H9 (cell line): ENCODE measurements around the gene SLC39A10. TPM values are rescaled to one million over a fixed set of nuclear protein-coding genes. Genes with fewer than 3 reads are reported as not detected.

Source experiments
- DNase-seq: peaks from one replicate; pipeline ENCODE4 v3.0.0-alpha.2; 2017
- H2AFZ ChIP-seq: one replicate; pipeline ENCODE4 v1.6.1; 2013; ENCODE audit warnings: mild to moderate bottlenecking, low read length, control low read depth, moderate library complexity
- H2AK5ac ChIP-seq: 2 replicates; pipeline ENCODE4 v1.6.1; 2013; ENCODE audit warnings: low read length, control low read depth, mixed read lengths; ENCODE audit not compliant: insufficient read length
- H2BK120ac ChIP-seq: one replicate; pipeline ENCODE4 v1.6.1; 2013; ENCODE audit warnings: low read depth, mild to moderate bottlenecking, low read length, control low read depth, inconsistent platforms; ENCODE audit not compliant: poor library complexity, severe bottlenecking
- H2BK12ac ChIP-seq: 2 replicates; pipeline ENCODE4 v1.6.1; 2013; ENCODE audit warnings: low read length, control low read depth, mixed read lengths, low read depth; ENCODE audit not compliant: insufficient read length
- H2BK15ac ChIP-seq: 2 replicates; pipeline ENCODE4 v1.6.1; 2013; ENCODE audit warnings: low read depth, low read length, control low read depth
- H2BK20ac ChIP-seq: one replicate; pipeline ENCODE4 v1.6.1; 2013; ENCODE audit warnings: low read depth, mild to moderate bottlenecking, low read length, control low read depth, inconsistent platforms; ENCODE audit not compliant: poor library complexity, severe bottlenecking
- H2BK5ac ChIP-seq: 2 replicates; pipeline ENCODE4 v1.6.1; 2013; ENCODE audit warnings: low read length, control low read depth, mixed read lengths; ENCODE audit not compliant: insufficient read length
- H3K14ac ChIP-seq: 2 replicates; pipeline ENCODE4 v1.6.1; 2013; ENCODE audit warnings: low read length, control low read depth; ENCODE audit not compliant: insufficient read depth
- H3K18ac ChIP-seq: 2 replicates; pipeline ENCODE4 v1.6.1; 2013; ENCODE audit warnings: low read depth, mild to moderate bottlenecking, mixed read lengths, low read length, control low read depth; ENCODE audit not compliant: insufficient read length
- H3K23ac ChIP-seq: 2 replicates; pipeline ENCODE4 v1.6.1; 2013; ENCODE audit warnings: low read length, control low read depth, mixed read lengths, low read depth; ENCODE audit not compliant: insufficient read length
- H3K23me2 ChIP-seq: 2 replicates; pipeline ENCODE4 v1.6.1; 2013; ENCODE audit warnings: low read depth, mild to moderate bottlenecking, mixed read lengths, low read length, control low read depth; ENCODE audit not compliant: insufficient read length, poor library complexity, severe bottlenecking
- H3K27ac ChIP-seq: 2 replicates; pipeline ENCODE4 v1.5.1; 2013; ENCODE audit warnings: low read length, control low read depth, mixed read lengths, low read depth; ENCODE audit not compliant: insufficient read length
- H3K27me3 ChIP-seq: 2 replicates; pipeline ENCODE4 v1.6.1; 2013; ENCODE audit warnings: low read length, control low read depth, inconsistent platforms; ENCODE audit not compliant: insufficient read depth
- H3K4ac ChIP-seq: 2 replicates; pipeline ENCODE4 v1.6.1; 2013; ENCODE audit warnings: low read depth, mild to moderate bottlenecking, control low read depth, inconsistent platforms, low read length, moderate library complexity
- H3K4me1 ChIP-seq: 2 replicates; pipeline ENCODE4 v1.6.1; 2013; ENCODE audit warnings: low read length, control low read depth, inconsistent platforms; ENCODE audit not compliant: insufficient read depth
- H3K4me2 ChIP-seq: 2 replicates; pipeline ENCODE4 v1.6.1; 2013; ENCODE audit warnings: low read length, control low read depth, mixed read lengths; ENCODE audit not compliant: insufficient read length, insufficient read depth
- H3K56ac ChIP-seq: 2 replicates; pipeline ENCODE4 v1.6.1; 2013; ENCODE audit warnings: low read depth, mild to moderate bottlenecking, mixed read lengths, low read length, control low read depth; ENCODE audit not compliant: insufficient read length
- H3K79me1 ChIP-seq: 2 replicates; pipeline ENCODE4 v1.6.1; 2013; ENCODE audit warnings: low read depth, mild to moderate bottlenecking, moderate library complexity, low read length, control low read depth, inconsistent platforms; ENCODE audit not compliant: insufficient read depth, poor library complexity, severe bottlenecking
- H3K79me2 ChIP-seq: 2 replicates; pipeline ENCODE4 v1.6.1; 2013; ENCODE audit warnings: low read length, control low read depth, inconsistent platforms; ENCODE audit not compliant: insufficient read depth
- H3K9ac ChIP-seq: 2 replicates; pipeline ENCODE4 v1.6.1; 2013; ENCODE audit warnings: low read length, control low read depth, mixed read lengths; ENCODE audit not compliant: insufficient read length; ENCODE audit errors: extremely low read depth
- H3K9me3 ChIP-seq: one replicate; pipeline ENCODE4 v1.6.1; 2013; ENCODE audit warnings: low read depth, low read length, inconsistent platforms; ENCODE audit not compliant: control insufficient read depth
- H3T11ph ChIP-seq: one replicate; pipeline ENCODE4 v1.6.1; 2013; ENCODE audit warnings: mild to moderate bottlenecking, low read length, control low read depth, inconsistent platforms
- H4K20me1 ChIP-seq: one replicate; pipeline ENCODE4 v1.6.1; 2013; ENCODE audit not compliant: control insufficient read depth, insufficient read length, insufficient read depth
- H4K5ac ChIP-seq: 2 replicates; pipeline ENCODE4 v1.6.1; 2013; ENCODE audit warnings: low read depth, mild to moderate bottlenecking, mixed read lengths, low read length, control low read depth; ENCODE audit not compliant: insufficient read length
- H4K8ac ChIP-seq: replicated peaks from 2 replicates; pipeline ENCODE4 v1.6.1; 2013; ENCODE audit warnings: low read length, control low read depth, mixed read lengths, low read depth; ENCODE audit not compliant: insufficient read length
- H4K91ac ChIP-seq: 2 replicates; pipeline ENCODE4 v1.6.1; 2013; ENCODE audit warnings: low read depth, mild to moderate bottlenecking, moderate library complexity, mixed read lengths, low read length, control low read depth; ENCODE audit not compliant: insufficient read length
- H3K27ac Mint-ChIP-seq, 3 experiments: 2 replicates in 2 of 3; 3 replicates in 1 of 3; pipeline ENCODE4 v1.8.0; 2020 to 2021; ENCODE audit warnings: mixed read lengths in 3 of 3, mild to moderate bottlenecking in 1 of 3, moderate library complexity in 1 of 3
- H3K27me3 Mint-ChIP-seq: 2 replicates; pipeline ENCODE4 v1.8.0; 2021; ENCODE audit warnings: low read depth, mild to moderate bottlenecking, moderate library complexity, mixed read lengths
- H3K36me3 Mint-ChIP-seq, 3 experiments: 2 replicates in 2 of 3; 3 replicates in 1 of 3; pipeline ENCODE4 v1.8.0; 2020 to 2021; ENCODE audit warnings: low read depth in 3 of 3, mixed read lengths in 3 of 3; ENCODE audit not compliant: insufficient read depth in 1 of 3
- H3K4me1 Mint-ChIP-seq, 2 experiments: 2 replicates each; pipeline ENCODE4 v1.8.0; 2020; ENCODE audit warnings: mixed read lengths in 2 of 2
- H3K4me3 Mint-ChIP-seq, 2 experiments: 2 replicates in 1 of 2; 3 replicates in 1 of 2; pipeline ENCODE4 v1.8.0; 2020 to 2021; ENCODE audit warnings: mild to moderate bottlenecking in 2 of 2, mixed read lengths in 2 of 2, moderate library complexity in 1 of 2
- H3K9me3 Mint-ChIP-seq, 2 experiments: 2 replicates in 1 of 2; 3 replicates in 1 of 2; pipeline ENCODE4 v1.8.0; 2020; ENCODE audit warnings: mild to moderate bottlenecking in 2 of 2, mixed read lengths in 2 of 2, moderate library complexity in 1 of 2
- total RNA-seq: library from RNA; stranded (reverse); gene quantifications from 2 replicates; pipeline ENCODE4 v1.2.1, GENCODE V29; 2021
- TF ChIP-seq, protein P1 (sequence below): fragments of 200-600 bp; sonication (generic); conservative IDR thresholded peaks from 3 replicates; pipeline ENCODE4 v1.8.0; 2021; ENCODE audit warnings: antibody characterized with exemption, mild to moderate bottlenecking

Gene SLC39A10
- total RNA-seq, 1 experiment from 2014 or later: 161 TPM

DNA sequence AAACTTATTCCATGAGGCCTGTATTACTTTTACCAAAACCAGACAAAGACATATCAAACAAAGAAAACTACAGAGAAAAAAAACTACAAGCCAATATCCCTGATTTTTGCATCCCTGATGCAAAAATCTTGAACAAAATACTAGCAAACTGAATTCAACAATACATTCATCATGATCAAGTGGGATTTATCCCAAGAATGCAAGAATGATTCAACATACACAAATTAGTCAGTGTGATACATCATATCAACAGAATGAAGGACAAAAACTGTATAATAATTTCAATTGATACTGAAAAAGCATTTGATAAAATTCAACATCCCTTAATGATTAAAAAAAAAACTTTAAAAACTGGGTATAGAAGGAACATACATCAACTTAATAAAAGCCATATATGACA is 106.8 kb downstream of the SLC39A10 start:
- no peak overlapping the region for H2BK5ac ChIP-seq
- peaks cover 15 to 21% of the 10 kb centered on the region in 2 experiments; a peak in 4 of 5 replicates for H3K9me3 Mint-ChIP-seq
- H3K27me3 Mint-ChIP-seq: no peaks in the 10 kb centered on the region
- no peak overlapping the region for H3K23ac ChIP-seq
- no peak overlapping the region for H2BK120ac ChIP-seq
- H3K36me3 Mint-ChIP-seq: peaks cover 3 to 16% (median 10%) of the 10 kb centered on the region in 3 experiments; a peak in 6 of 7 replicates
- no peak overlapping the region for H2AK5ac ChIP-seq
- H4K5ac ChIP-seq: no peak overlapping the region
- H4K91ac ChIP-seq: no peak overlapping the region
- H4K20me1 ChIP-seq: no peaks in the 10 kb centered on the region
- no peak overlapping the region for H3K18ac ChIP-seq
- no peak overlapping the region for H3K56ac ChIP-seq
- no peak overlapping the region for H3K4me3 Mint-ChIP-seq
- TF ChIP-seq, protein P1, sequence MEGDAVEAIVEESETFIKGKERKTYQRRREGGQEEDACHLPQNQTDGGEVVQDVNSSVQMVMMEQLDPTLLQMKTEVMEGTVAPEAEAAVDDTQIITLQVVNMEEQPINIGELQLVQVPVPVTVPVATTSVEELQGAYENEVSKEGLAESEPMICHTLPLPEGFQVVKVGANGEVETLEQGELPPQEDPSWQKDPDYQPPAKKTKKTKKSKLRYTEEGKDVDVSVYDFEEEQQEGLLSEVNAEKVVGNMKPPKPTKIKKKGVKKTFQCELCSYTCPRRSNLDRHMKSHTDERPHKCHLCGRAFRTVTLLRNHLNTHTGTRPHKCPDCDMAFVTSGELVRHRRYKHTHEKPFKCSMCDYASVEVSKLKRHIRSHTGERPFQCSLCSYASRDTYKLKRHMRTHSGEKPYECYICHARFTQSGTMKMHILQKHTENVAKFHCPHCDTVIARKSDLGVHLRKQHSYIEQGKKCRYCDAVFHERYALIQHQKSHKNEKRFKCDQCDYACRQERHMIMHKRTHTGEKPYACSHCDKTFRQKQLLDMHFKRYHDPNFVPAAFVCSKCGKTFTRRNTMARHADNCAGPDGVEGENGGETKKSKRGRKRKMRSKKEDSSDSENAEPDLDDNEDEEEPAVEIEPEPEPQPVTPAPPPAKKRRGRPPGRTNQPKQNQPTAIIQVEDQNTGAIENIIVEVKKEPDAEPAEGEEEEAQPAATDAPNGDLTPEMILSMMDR: no peak
- no peak overlapping the region for H3K27ac ChIP-seq
- H3K9me3 ChIP-seq: no peaks in the 10 kb centered on the region
- no peak overlapping the region for H3K27ac Mint-ChIP-seq
- H3K4me1 ChIP-seq: no peaks in the 10 kb centered on the region; the same call in 1 of the 2 replicates
- H3K4ac ChIP-seq: no peak overlapping the region
- H3K4me1 Mint-ChIP-seq: no peaks in the 10 kb centered on the region
- no peak overlapping the region for H3T11ph ChIP-seq
- no peaks in the 10 kb centered on the region for H3K79me1 ChIP-seq
- no peak overlapping the region for H4K8ac ChIP-seq
- H3K4me2 ChIP-seq: no peak overlapping the region
- H3K79me2 ChIP-seq: no peaks in the 10 kb centered on the region
- no peak overlapping the region for H3K14ac ChIP-seq
- no peak overlapping the region for H2BK20ac ChIP-seq
- DNase-seq: no peak
- H2BK12ac ChIP-seq: no peak overlapping the region
- no peaks in the 10 kb centered on the region for H3K27me3 ChIP-seq
- H2AFZ ChIP-seq: no peak overlapping the region
- H3K23me2 ChIP-seq: no peaks in the 10 kb centered on the region
- H2BK15ac ChIP-seq: no peak overlapping the region
- no peak overlapping the region for H3K9ac ChIP-seq
